Adipocyte (in vitro differentiated cells): ENCODE data around the gene OR51T1.

Experiments
- DNase-seq: peaks from one replicate; pipeline ENCODE4 v3.0.0-alpha.2; 2015; ENCODE audit warnings: low read depth
- H3K27me3 ChIP-seq: replicated peaks from 2 replicates; pipeline ENCODE4 v1.7.0; 2013; ENCODE audit warnings: mild to moderate bottlenecking, low read length, moderate library complexity; ENCODE audit not compliant: control insufficient read depth, insufficient read depth
- H3K36me3 ChIP-seq: 2 replicates; pipeline ENCODE4 v1.7.0; 2013; ENCODE audit warnings: low read length, mild to moderate bottlenecking, moderate library complexity; ENCODE audit not compliant: control insufficient read depth, insufficient read depth, severe bottlenecking
- H3K4me1 ChIP-seq: 2 replicates; pipeline ENCODE4 v1.7.0; 2013; ENCODE audit warnings: mild to moderate bottlenecking, low read length, moderate library complexity; ENCODE audit not compliant: control insufficient read depth, insufficient read depth
- H3K4me3 ChIP-seq: 2 replicates; pipeline ENCODE4 v1.7.0; 2013; ENCODE audit warnings: mild to moderate bottlenecking, low read length, moderate library complexity
- H3K9ac ChIP-seq: 2 replicates; pipeline ENCODE4 v1.7.0; 2013; ENCODE audit warnings: mild to moderate bottlenecking, low read length, moderate library complexity
- H3K9me3 ChIP-seq: 2 replicates; pipeline ENCODE4 v1.7.0; 2013; ENCODE audit warnings: mild to moderate bottlenecking, low read length, moderate library complexity; ENCODE audit not compliant: control insufficient read depth

Gene OR51T1

DNA sequence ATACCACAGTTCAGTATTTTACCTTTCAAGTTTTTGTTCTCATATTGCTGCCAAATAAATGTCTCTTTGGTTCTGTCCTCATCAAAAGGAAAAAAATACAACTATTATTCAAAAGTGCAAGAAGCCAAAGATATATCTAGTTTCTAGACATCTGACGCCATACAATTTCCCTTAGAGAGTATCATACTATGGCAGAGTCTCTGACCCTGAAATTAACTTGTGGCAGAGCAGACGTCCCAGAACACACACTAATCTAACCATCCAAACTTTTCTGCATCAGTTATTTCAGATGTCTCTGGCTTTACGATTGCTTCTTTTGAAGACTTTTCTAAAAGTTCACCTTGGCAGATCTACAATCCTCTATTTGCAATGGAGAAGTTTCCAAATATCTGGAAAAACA lies 2.7 kb downstream of the OR51T1 start:
- Histone ChIP-seq H3K9ac (no peak overlapping the region), H3K4me1 (peaks cover 7% of the 10 kb centered on the region), H3K9me3 (no peaks in the 10 kb centered on the region), H3K4me3 (no peak overlapping the region), H3K27me3 (no peaks in the 10 kb centered on the region), H3K36me3 (no peaks in the 10 kb centered on the region)
- no peak for DNase-seq

GRCh38 chr11:4886186-4886585 lies 4.5 kb downstream of the OR51T1 start:
- H3K9me3 ChIP-seq: no peaks in the 10 kb centered on the region
- no peaks in the 10 kb centered on the region for H3K36me3 ChIP-seq
- H3K27me3 ChIP-seq: no peaks in the 10 kb centered on the region
- no peak overlapping the region for H3K4me3 ChIP-seq
- H3K9ac ChIP-seq: no peak overlapping the region
- H3K4me1 ChIP-seq: peaks cover 7% of the 10 kb centered on the region
- no peak for DNase-seq

DNA sequence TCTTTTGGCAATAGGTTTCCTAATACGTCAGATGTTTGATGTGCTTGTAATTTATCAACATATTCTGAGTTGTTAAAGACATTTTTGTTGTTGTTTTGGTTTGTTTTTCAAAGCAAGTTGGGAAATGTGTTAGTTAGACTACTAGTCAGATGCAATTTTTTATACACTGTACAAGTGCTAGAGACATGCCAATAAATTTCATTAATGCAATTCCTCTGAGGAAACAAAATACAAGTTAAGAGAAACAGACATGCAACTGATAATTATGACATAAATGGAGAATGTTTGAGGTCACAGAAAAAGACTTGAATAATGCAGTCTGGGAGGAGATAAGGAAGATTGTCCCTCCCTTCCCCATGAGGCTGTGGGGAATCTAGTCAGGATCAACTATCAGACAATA lies 5.9 kb downstream of the OR51T1 start:
- no peak overlapping the region for H3K9ac ChIP-seq
- H3K9me3 ChIP-seq: no peaks in the 10 kb centered on the region
- no peaks in the 10 kb centered on the region for H3K36me3 ChIP-seq
- no peak overlapping the region for H3K4me3 ChIP-seq
- DNase-seq: no peak
- peaks cover 9% of the 10 kb centered on the region for H3K4me1 ChIP-seq
- H3K27me3 ChIP-seq: no peaks in the 10 kb centered on the region

GRCh38 chr11:4890279-4890678 lies 8.6 kb downstream of the OR51T1 start:
- no peak overlapping the region for H3K9ac ChIP-seq
- no peak for DNase-seq
- H3K36me3 ChIP-seq: no peaks in the 10 kb centered on the region
- H3K4me3 ChIP-seq: no peak overlapping the region
- H3K4me1 ChIP-seq: peaks cover 9% of the 10 kb centered on the region
- no peaks in the 10 kb centered on the region for H3K9me3 ChIP-seq
- no peaks in the 10 kb centered on the region for H3K27me3 ChIP-seq

DNA sequence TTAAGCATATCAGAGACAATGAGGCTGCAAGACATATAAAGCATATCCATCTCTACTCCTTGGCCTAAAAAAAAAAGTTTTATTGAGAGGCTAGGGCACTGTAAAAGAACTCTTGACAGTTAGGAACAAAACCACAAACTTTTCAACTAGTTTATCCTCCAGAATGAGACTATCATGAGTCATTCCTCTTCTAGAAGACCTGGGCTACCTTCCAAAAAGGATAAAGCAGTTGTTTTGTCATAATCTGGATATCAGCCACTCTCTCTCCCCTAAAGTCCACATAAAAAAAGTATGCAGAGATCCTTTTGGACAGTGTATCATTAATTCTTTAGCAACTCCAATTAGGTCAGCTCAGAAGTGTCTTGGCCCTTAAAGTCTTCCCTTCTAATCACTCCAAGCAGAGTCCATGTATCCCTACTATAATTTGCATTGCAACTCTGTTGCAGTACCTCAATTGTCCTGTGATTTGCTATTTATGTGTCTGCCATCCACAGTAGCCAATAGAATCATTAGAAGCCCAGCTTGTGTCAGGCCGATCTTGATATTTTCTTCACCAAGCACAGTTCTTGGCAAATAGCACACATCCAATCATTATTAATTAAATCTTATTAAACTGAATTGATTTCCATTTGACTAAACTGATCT lies 10.4 kb downstream of the OR51T1 start:
- H3K4me1 ChIP-seq: peaks cover 9% of the 10 kb centered on the region

DNA sequence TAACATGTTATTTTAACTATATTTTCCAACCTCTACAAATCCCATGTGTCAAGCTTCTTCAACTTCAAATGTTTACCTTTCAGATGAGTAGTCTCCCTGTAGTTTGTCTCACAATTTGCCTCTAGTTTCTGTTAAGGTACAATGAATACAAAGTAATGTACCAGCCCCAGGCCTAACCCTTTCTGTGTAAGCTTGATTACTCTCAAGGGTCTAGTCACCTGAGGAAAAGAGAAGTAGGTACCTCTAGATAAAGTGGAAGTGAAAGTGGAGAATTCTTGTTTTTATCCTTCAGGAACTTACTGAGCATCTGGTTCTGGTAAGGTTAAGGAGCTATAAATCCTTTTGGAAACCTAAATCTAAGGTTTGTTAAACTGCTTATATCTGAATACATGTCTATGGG lies 21.8 kb downstream of the OR51T1 start, which contains the start of gene OR51A7:
TSS of gene OR51A7 (plus strand) at position 300 of the 400 bp plus-strand sequence. CDS start 3,587 bp downstream, outside the sequence.
- H3K27me3 ChIP-seq: no peaks in the 10 kb centered on the region
- no peak within 1 kb of the TSS for H3K9ac ChIP-seq
- H3K36me3 ChIP-seq: no peaks in the 10 kb centered on the region
- DNase-seq: no peak
- peaks cover 7% of the 10 kb centered on the region for H3K9me3 ChIP-seq
- no peak within 1 kb of the TSS for H3K4me3 ChIP-seq
- H3K4me1 ChIP-seq: no peaks in the 10 kb centered on the region

More for the DNA sequence above, 10.4 kb downstream of the OR51T1 start:
- Histone ChIP-seq H3K36me3 (no peaks in the 10 kb centered on the region), H3K9me3 (no peaks in the 10 kb centered on the region), H3K9ac (no peak overlapping the region), H3K27me3 (no peaks in the 10 kb centered on the region), H3K4me3 (no peak overlapping the region)
- DNase-seq: peak; percentile 48

GRCh38 chr11:4916581-4916980 lies 34.9 kb downstream of the OR51T1 start:
- Histone ChIP-seq H3K4me1 (no peaks in the 10 kb centered on the region), H3K36me3 (no peaks in the 10 kb centered on the region), H3K9me3 (peaks cover 3% of the 10 kb centered on the region), H3K9ac (no peak overlapping the region), H3K4me3 (no peak overlapping the region), H3K27me3 (no peaks in the 10 kb centered on the region)
- DNase-seq: no peak

- no peak within 1 kb of the TSS for H3K9ac ChIP-seq
- no peak for DNase-seq
- H3K27me3 ChIP-seq: no peaks in the 10 kb centered on the region
Observed at GRCh38 chr11:4919250-4919649, 37.5 kb downstream of the OR51T1 start, which contains the start of gene OR51G2. OR51G2 (minus strand) TSS chr11:4919350; CDS start chr11:4915663, 3,687 bp downstream.

GRCh38 chr11:4921796-4922195 lies 40.1 kb downstream of the OR51T1 start:
- Histone ChIP-seq H3K4me3 (no peak overlapping the region), H3K27me3 (no peaks in the 10 kb centered on the region), H3K36me3 (no peaks in the 10 kb centered on the region), H3K4me1 (no peaks in the 10 kb centered on the region), H3K9ac (no peak overlapping the region), H3K9me3 (no peaks in the 10 kb centered on the region)
- DNase-seq: no peak

More at GRCh38 chr11:4919250-4919649, 37.5 kb downstream of the OR51T1 start, which contains the start of gene OR51G2:
- H3K9me3 ChIP-seq: peaks cover 3% of the 10 kb centered on the region
- no peaks in the 10 kb centered on the region for H3K36me3 ChIP-seq
- no peak within 1 kb of the TSS for H3K4me3 ChIP-seq
- no peaks in the 10 kb centered on the region for H3K4me1 ChIP-seq

- H3K9me3 ChIP-seq: no peaks in the 10 kb centered on the region
- H3K27me3 ChIP-seq: no peaks in the 10 kb centered on the region
- no peak for DNase-seq
- H3K9ac ChIP-seq: no peak overlapping the region
- no peaks in the 10 kb centered on the region for H3K4me1 ChIP-seq
- no peak overlapping the region for H3K4me3 ChIP-seq
- no peaks in the 10 kb centered on the region for H3K36me3 ChIP-seq
Observed at GRCh38 chr11:4922304-4922703, 40.6 kb downstream of the OR51T1 start.

- no peaks in the 10 kb centered on the region for H3K9me3 ChIP-seq
- no peaks in the 10 kb centered on the region for H3K36me3 ChIP-seq
- no peak within 1 kb of the TSS for H3K4me3 ChIP-seq
- DNase-seq: no peak
- H3K4me1 ChIP-seq: no peaks in the 10 kb centered on the region
- no peak within 1 kb of the TSS for H3K9ac ChIP-seq
- H3K27me3 ChIP-seq: no peaks in the 10 kb centered on the region
Observed at GRCh38 chr11:4924239-4924638, 42.5 kb downstream of the OR51T1 start, which contains the start of gene OR51G1. OR51G1 (minus strand) TSS chr11:4924339; CDS start chr11:4924339, 0 bp downstream.

DNA sequence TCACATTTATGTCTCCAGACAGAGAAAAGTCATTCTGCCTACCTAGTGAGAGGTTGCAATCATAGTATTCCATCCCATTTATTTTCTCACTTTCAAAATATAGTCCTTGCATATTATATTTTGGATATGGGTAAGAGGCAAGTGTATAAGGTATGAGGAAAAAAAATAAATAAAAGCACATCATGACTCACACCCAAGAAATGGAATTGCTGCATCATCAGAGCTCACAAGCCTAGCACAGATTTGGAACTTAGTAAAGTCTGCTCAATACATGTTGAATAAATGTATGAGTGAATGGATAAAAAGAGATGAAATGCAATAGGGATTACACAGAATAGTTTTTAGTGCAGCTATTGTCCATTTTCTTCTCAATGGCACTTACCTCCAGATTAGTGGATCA lies 44.9 kb downstream of the OR51T1 start:
- Histone ChIP-seq H3K4me1 (no peaks in the 10 kb centered on the region), H3K9me3 (no peaks in the 10 kb centered on the region), H3K4me3 (no peak overlapping the region), H3K9ac (no peak overlapping the region), H3K36me3 (no peaks in the 10 kb centered on the region), H3K27me3 (no peaks in the 10 kb centered on the region)
- DNase-seq: peak; percentile 10
